Upper lobe of left lung (tissue), 6 donors: ENCODE data around the gene NMNAT1. TPM values are rescaled to one million over a fixed set of nuclear protein-coding genes. Genes with fewer than 3 reads are reported as not detected.

Source experiments
- ATAC-seq, 2 donors: fragments of 200-7000 bp; cut with Tn5 transposase; one replicate each; pipeline ENCODE4 v1.9.1; 2022; ENCODE audit warnings: mild to moderate bottlenecking in 2 of 2, moderate library complexity in 2 of 2; ENCODE audit not compliant: low FRiP score in 2 of 2
- DNase-seq, 2 donors: peaks; one replicate each; pipeline ENCODE4 v3.0.0-alpha.2; 2019 to 2020
- H3K27ac ChIP-seq, 4 donors: fragments of 200-600 bp; sonication (generic); one replicate each; pipeline ENCODE4 v1.5.1; 2016 to 2019
- H3K27me3 ChIP-seq, 4 donors: fragments of 200-600 bp; sonication (generic); one replicate each; pipeline ENCODE4 v1.5.1; 2017 to 2019
- H3K36me3 ChIP-seq, 4 donors: fragments of 200-600 bp; sonication (generic); one replicate each; pipeline ENCODE4 v1.5.1; 2016 to 2019
- H3K4me1 ChIP-seq, 4 donors: fragments of 200-600 bp; sonication (generic); one replicate each; pipeline ENCODE4 v1.5.1; 2018 to 2019
- H3K4me3 ChIP-seq, 4 donors: fragments of 200-600 bp; sonication (generic); one replicate each; pipeline ENCODE4 v1.5.1; 2017 to 2019; ENCODE audit warnings: mild to moderate bottlenecking in 2 of 4, moderate library complexity in 1 of 4
- H3K9me3 ChIP-seq, 4 donors: fragments of 200-600 bp; sonication (generic); one replicate each; pipeline ENCODE4 v1.5.1; 2018 to 2019
- CTCF ChIP-seq, 6 experiments: fragments of 450-650 bp in 4 of 6; fragments of 200-600 bp in 2 of 6; sonication (generic) in 2 of 6; IDR thresholded peaks; one replicate each; pipeline ENCODE4 v1.5.1; 2016 to 2019; ENCODE audit warnings: antibody characterized with exemption in 6 of 6
- EP300 ChIP-seq, 4 donors: sonication (generic); formaldehyde crosslinking; IDR thresholded peaks; one replicate each; pipeline ENCODE4 v1.5.1; 2017; ENCODE audit warnings: antibody characterized with exemption in 4 of 4, control low read depth in 2 of 4
- POLR2A ChIP-seq, 4 donors: fragments of 450-650 bp; IDR thresholded peaks; one replicate each; pipeline ENCODE4 v1.5.1; 2016 to 2017; ENCODE audit warnings: antibody characterized with exemption in 4 of 4, mild to moderate bottlenecking in 2 of 4
- POLR2AphosphoS5 ChIP-seq, 2 donors: sonication (generic); formaldehyde crosslinking; IDR thresholded peaks; one replicate each; pipeline ENCODE4 v1.5.1; 2017; ENCODE audit warnings: antibody characterized with exemption in 2 of 2
- WGBS, 2 donors: methylation state at CpG; one replicate each; pipeline ENCODE4 v1.1.5; 2017 to 2018; 5-methylcytosine and 5-hydroxymethylcytosine counted together
- total RNA-seq, 6 donors: library from RNA; depleted of rRNA in 4 of 6; stranded (reverse); fragments of >200 nt in 4 of 6; gene quantifications; one replicate each; pipeline versions ENCODE4 v1.1.0 to v1.2.1, GENCODE V29; 2016 to 2021
- donor health status: DM: no; HTN: no; CAD: no; lungs with moderate emphysema.
- donor health status: DM: no; HTN: yes; CAD: no; lungs with severe emphysema.

Gene NMNAT1
- total RNA-seq, 6 donors from 2014 or later, result 4.6 to 13.6 (median 8.5) TPM

- H3K4me1 ChIP-seq, result peaks cover 25 to 46% (median 33%) of the 10 kb centered on the region in 4 donors
- ATAC-seq (no peak), DNase-seq (no peak)
- WGBS, 2 donors, result 54 to 57% methylated on average over 6 of the region's 6 CpGs
- no peaks in the 10 kb centered on the region for H3K36me3 ChIP-seq
- TF ChIP-seq CTCF (IDR thresholded peaks at IDR 0.05), result no peak
- no peak for TF ChIP-seq POLR2AphosphoS5 (IDR thresholded peaks at IDR 0.05)
- no peak for TF ChIP-seq EP300 (IDR thresholded peaks at IDR 0.05)
- TF ChIP-seq POLR2A (IDR thresholded peaks at IDR 0.05), result no peak
- H3K4me3 ChIP-seq, result no peak overlapping the region
- peak overlapping the region; percentile 75 to 91 (median 86) for H3K27ac ChIP-seq
- no peaks in the 10 kb centered on the region for H3K9me3 ChIP-seq
- H3K27me3 ChIP-seq, result no peaks in the 10 kb centered on the region
Measured at GRCh38 chr1:9902060-9902452, 41.2 kb upstream of the NMNAT1 start.

GRCh38 chr1:9903801-9904527 lies 39.3 kb upstream of the NMNAT1 start:
- 86 to 92% methylated on average over 9 of the region's 9 CpGs for WGBS, 2 donors
- no peak for TF ChIP-seq CTCF (IDR thresholded peaks at IDR 0.05)
- no peak for TF ChIP-seq POLR2AphosphoS5 (IDR thresholded peaks at IDR 0.05)
- TF ChIP-seq EP300 (IDR thresholded peaks at IDR 0.05), result no peak
- TF ChIP-seq POLR2A (IDR thresholded peaks at IDR 0.05), result no peak
- H3K27me3 ChIP-seq, result no peaks in the 10 kb centered on the region
- ATAC-seq (no peak), DNase-seq (no peak)
- no peaks in the 10 kb centered on the region for H3K9me3 ChIP-seq
- H3K4me3 ChIP-seq, result no peak overlapping the region
- H3K36me3 ChIP-seq, result no peaks in the 10 kb centered on the region
- peak overlapping the region in 2 of 4 donors; percentile 35 to 87 for H3K27ac ChIP-seq
- peaks cover 31 to 49% (median 41%) of the 10 kb centered on the region in 4 donors for H3K4me1 ChIP-seq

- no peaks in the 10 kb centered on the region for H3K9me3 ChIP-seq
- H3K27ac ChIP-seq, result peak overlapping the region in 1 of 4 donors; percentile 35
- peaks cover 36 to 55% (median 44%) of the 10 kb centered on the region in 4 donors for H3K4me1 ChIP-seq
- 54 to 75% methylated on average over 3 of the region's 3 CpGs for WGBS, 2 donors
- H3K4me3 ChIP-seq, result no peak overlapping the region
- DNase-seq (no peak), ATAC-seq (no peak)
- TF ChIP-seq EP300 (IDR thresholded peaks at IDR 0.05), result no peak
- no peak for TF ChIP-seq POLR2A (IDR thresholded peaks at IDR 0.05)
- no peak for TF ChIP-seq POLR2AphosphoS5 (IDR thresholded peaks at IDR 0.05)
- no peak for TF ChIP-seq CTCF (IDR thresholded peaks at IDR 0.05)
- H3K27me3 ChIP-seq, result no peaks in the 10 kb centered on the region
- H3K36me3 ChIP-seq, result no peaks in the 10 kb centered on the region
Measured at GRCh38 chr1:9904596-9904995, 38.7 kb upstream of the NMNAT1 start.

- peaks cover 32 to 51% (median 40%) of the 10 kb centered on the region in 4 donors for H3K4me1 ChIP-seq
- TF ChIP-seq POLR2A (IDR thresholded peaks at IDR 0.05) (no peak), POLR2AphosphoS5 (IDR thresholded peaks at IDR 0.05) (no peak), EP300 (IDR thresholded peaks at IDR 0.05) (no peak), CTCF (IDR thresholded peaks at IDR 0.05) (no peak)
- H3K4me3 ChIP-seq, result no peak overlapping the region
- H3K36me3 ChIP-seq, result no peaks in the 10 kb centered on the region
- no peaks in the 10 kb centered on the region for H3K9me3 ChIP-seq
- no peak for ATAC-seq
- no peak overlapping the region for H3K27ac ChIP-seq
- 65 to 90% methylated on average over 4 of the region's 4 CpGs for WGBS, 2 donors
- no peak for DNase-seq
- no peaks in the 10 kb centered on the region for H3K27me3 ChIP-seq
Measured at GRCh38 chr1:9905010-9905409, 38.3 kb upstream of the NMNAT1 start.

- TF ChIP-seq POLR2A (IDR thresholded peaks at IDR 0.05) (no peak), CTCF (IDR thresholded peaks at IDR 0.05) (no peak), EP300 (IDR thresholded peaks at IDR 0.05) (no peak), POLR2AphosphoS5 (IDR thresholded peaks at IDR 0.05) (no peak)
- no peak for DNase-seq
- 85 to 91% methylated on average over 2 of the region's 2 CpGs for WGBS, 2 donors
- no peaks in the 10 kb centered on the region for H3K36me3 ChIP-seq
- no peaks in the 10 kb centered on the region for H3K9me3 ChIP-seq
- no peak for ATAC-seq
- H3K27ac ChIP-seq, result no peak overlapping the region
- no peak overlapping the region for H3K4me3 ChIP-seq
- peaks cover 23 to 45% (median 33%) of the 10 kb centered on the region in 4 donors for H3K4me1 ChIP-seq
- H3K27me3 ChIP-seq, result no peaks in the 10 kb centered on the region
Measured at GRCh38 chr1:9906466-9906865, 36.8 kb upstream of the NMNAT1 start.
